HG03442 (cell line): ENCODE data around the gene PGAP3.

Experiments
- ATAC-seq: cut with Tn5 transposase; IDR thresholded peaks from one replicate; pipeline ENCODE4 v1.9.1; 2021; ENCODE audit warnings: mild to moderate bottlenecking, moderate library complexity; ENCODE audit not compliant: unreplicated experiment

PGAP3 gene

DNA sequence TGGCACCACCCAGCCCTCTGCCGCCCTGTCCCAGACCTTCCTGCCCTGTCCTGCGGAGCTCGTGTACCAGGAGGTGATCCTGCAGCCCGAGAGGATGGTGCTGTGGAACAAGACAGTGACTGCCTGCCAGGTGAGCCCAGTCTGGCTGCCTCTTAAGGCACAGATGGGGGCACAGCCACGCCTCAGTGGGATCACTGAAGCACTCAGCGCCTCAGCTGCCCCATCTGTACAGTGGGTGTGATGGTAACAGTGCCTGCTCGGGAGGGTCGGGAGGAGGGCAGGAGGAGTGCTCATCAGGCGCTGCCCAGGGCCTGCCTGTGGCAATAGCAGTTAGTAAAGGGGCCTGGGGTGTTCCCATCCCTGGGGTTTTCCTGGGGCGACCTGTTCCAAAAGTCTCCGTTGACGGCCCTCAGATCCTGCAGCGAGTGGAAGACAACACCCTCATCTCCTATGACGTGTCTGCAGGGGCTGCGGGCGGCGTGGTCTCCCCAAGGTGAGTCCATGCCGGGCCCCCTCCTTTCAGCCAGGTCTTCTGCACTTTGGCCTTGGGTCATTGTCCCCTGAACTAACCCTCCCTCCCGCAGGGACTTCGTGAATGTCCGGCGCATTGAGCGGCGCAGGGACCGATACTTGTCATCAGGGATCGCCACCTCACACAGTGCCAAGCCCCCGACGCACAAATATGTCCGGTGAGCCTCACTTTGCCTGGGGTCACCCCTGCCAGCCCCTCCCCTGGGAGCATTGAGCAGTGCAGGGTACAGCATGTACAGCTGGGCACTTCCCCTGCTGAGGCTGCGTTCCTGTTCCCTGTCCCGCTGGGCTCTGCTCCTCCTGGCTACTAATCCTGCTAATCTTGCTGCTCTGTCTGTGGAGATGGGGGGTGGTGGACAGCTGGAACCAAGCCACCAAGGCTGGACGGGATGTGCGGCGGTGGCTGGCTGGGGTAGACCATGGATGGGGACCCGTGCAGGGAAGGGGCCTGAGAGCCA lies 27.2 kb downstream of the PGAP3 start:
- ATAC-seq, result no peak

DNA sequence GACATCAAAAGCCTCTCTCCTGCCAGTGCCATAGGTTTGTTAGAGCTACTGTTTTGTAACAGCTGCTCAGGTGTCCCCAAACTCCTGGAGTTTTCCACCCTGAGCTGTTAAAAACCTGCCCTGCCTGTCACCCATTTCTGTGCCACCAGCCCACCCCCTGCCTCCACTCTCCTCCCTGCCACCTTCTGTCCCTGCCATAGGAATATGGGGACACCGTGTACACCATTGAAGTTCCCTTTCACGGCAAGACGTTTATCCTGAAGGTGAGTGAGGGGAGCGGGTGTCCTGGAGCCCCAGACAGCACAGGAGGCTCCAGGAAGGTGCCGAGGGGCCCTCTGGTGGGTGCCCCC lies 27.9 kb downstream of the PGAP3 start:
- no peak for ATAC-seq

DNA sequence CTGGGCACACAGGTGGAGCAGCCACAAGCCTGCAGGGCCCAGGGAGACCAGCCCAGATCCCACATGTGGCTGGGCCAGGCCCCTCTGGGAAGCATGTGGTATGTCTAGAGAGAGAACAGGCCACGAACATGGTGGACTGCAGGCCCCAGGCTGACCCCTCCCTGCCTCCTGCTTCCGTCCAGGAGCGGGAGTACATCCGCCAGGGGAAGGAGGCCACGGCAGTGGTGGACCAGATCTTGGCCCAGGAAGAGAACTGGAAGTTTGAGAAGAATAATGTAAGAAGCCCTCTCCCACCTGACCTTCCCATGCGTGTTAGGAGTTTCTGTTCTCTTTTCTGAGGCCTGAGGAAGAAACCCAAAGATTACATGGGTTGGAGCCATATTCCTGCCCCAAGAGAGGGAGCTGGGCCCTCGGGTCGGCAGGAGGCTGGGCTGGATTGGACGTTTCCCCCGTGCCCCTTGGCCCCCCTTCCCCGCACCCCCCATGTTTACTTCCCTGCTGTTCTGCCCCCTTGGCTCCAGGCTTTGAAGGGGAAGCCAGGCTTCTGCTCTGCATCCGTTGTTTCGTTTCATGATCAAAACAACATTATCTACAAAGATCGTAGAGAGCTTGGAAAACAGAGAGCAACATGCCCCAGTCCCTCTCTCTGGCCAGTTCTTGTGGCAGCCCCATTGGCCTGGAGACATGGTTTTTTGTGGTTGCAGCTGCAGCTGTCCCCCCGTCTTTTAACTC lies 28.4 kb downstream of the PGAP3 start:
- ATAC-seq, result no peak

DNA sequence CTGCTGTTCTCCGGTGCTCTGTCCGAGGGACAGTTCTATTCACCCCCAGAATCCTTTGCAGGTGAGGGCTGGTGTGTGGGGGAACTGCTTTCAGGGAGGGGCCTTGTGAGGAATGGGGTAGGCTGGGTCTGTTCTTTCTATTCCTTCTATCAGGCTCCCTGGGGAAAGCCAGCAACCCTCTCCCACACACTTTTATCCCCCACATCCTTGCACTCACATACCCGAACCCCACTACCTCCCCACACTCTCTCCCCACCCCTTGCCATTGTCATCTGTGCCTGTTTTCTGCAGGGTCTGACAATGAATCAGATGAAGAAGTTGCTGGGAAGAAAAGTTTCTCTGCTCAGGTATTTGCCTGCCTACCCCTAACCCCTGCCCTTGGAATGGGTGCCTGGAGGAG lies 29.1 kb downstream of the PGAP3 start:
- no peak for ATAC-seq

DNA sequence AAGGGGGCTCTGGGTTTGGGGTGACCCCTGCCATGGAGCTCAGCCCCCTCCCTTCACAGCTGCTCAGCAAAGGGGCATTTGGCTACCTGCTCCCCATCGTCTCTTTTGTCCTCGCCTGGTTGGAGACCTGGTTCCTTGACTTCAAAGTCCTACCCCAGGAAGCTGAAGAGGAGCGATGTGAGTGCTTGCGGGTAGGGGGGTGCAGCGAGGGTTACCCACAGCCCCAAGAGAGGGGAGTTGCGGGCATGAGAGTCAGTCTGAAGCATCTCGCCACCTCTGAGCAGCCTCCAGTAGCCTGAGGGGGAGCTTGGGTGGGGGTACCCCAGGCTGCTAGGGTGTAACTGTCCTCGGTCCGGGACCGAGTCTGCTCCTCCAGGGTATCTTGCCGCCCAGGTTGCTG lies 29.5 kb downstream of the PGAP3 start:
- no peak for ATAC-seq

DNA sequence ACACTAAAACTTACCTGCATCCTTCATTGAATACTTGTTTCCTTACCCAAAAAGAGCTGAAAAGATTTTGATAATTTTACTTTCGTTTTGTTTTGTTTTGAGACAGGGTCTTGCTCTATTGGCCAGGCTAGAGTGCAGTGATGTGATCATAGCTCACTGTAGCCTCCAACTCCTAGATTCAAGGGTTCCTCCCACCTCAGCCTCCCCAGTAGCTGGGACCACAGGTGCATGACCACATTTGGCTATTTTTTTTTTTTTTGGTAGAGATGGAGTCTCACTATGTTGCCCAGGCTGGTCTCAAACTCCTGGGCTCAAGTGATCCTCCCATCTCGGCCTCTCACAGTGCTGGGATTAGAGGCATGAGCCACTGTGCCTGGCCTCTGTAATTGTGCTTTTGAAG lies 32.8 kb downstream of the PGAP3 start:
- ATAC-seq, result no peak

DNA sequence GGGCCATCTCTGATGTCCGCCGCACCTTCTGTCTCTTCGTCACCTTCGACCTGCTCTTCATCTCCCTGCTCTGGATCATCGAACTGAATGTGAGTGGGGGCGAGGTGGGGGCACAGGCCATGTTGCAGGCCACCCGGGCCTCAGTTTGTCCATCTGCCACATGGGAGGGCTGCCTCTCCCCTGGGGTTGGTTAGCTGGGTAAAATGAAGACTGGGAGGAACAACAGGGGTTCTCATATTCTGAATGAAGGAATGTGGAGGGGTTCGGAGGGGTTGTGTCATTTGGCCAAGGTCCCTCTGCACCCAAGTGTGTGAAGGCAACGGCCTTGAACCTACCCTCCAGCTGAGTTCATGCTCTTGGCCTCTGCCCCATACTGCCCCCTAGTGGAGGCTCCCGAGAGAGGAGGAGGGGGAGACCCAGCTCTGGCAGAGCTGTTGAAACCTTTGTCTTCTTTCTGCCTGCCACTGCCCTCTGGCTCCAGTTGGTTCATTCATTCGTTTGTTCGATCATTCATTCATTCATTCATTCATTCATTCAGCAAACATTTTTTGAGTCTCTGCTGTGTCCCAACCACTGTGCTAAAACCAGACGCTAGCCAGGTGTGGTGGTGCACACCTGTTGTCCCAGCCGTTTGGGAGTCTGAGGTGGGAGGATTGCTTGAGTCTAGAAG lies 34.1 kb downstream of the PGAP3 start:
- no peak for ATAC-seq

DNA sequence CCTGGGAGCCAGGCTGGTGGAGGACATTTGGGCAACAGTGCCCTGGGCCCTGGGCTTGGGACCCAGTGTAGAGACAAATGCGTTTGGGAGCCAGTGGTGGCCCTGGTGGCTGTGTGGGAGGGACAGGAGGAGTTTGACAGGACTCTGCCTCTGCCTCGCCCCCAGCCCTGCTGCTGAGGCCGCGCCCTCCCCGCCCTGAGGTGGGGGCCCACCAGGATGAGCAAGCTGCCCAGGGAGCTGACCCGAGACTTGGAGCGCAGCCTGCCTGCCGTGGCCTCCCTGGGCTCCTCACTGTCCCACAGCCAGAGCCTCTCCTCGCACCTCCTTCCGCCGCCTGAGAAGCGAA lies 34.6 kb downstream of the PGAP3 start:
- ATAC-seq, result no peak

DNA sequence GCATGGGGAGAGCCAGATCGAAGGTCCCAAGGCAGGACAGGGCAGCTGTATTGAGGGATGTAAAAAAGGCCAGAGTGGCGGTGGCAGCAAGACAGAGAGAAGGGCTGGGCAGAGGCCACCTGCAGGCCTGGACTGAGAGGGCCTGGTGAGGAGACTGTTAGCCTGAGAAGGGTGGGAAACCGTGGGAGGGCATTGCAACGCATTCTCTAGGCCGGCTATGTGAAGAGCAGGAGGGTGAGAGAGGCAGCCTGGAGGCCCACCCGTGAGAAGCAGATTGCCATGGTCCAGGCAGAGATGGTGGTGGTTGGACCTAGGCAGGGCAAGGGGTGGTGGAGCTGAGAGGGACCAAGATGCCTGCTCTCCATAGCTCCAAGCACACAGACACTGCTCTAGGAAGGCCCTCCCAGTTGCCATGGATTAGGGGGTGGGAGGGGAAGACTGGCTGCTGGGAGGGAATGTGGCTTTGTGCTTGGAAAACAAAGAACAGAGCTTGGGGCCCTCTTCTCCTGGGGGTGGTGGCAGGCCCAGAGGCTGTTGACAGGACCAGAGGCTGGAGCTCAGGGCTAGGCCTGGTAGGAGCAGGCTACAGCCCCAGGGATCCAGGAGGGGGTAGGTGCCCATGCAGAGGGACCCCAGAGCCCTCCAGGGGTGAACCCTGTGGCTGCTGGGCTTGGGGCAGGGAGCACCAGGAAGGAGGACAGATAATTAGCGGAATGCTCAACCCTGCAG lies 35.1 kb downstream of the PGAP3 start:
- no peak for ATAC-seq

DNA sequence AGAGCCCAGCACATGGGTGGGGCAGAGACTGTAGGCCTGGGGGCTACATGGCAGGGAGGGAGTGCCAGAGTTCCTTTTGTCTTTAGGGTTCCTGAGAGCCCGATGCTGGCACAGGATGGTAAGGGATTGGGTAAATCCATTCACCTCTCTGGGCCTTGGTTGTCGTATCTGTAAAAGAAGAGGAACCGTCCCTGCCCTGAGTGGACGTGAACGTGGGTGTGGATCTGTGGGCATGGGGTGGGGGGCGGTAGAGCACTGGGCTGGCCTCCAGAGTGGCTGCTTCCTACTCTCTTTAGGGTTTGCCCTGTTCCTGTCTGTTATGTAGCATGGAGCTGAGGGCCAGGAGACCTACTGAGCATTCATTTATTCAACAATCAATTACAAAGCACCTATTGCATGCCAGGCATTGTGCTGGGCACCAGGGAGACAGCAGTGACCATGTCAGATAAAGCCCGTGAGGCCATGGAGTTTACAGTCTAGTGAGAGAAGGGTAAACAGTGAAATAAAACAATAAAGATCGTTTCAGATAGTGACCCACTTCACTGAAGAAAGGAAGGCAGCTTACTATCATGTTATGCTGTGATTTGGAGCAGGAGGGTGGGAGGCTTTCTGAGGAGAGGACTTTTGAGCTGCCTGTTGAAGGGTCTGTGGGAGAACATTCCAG lies 35.8 kb downstream of the PGAP3 start:
- ATAC-seq, result no peak

DNA sequence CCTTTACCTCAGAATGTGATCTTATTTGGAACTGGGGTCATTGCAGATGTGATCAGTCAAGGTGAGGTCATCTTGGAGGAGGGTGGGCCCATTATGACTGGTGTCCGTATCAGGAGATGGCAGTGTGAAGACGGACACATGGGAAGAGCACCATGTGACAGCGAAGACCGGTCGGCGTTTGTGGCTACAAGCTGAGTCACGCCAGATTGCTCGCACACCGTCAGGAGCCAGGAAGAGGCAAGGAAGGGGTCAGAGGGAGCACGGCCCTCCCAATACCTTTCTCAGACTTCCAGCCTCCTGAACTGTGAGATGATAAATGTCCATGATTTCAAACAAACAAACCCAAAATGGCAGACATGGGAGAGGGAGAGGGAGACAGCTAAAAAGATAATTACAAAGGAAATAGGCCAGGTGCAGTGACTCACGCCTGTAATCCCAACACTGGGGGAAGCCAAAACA lies 37.7 kb downstream of the PGAP3 start:
- no peak for ATAC-seq

DNA sequence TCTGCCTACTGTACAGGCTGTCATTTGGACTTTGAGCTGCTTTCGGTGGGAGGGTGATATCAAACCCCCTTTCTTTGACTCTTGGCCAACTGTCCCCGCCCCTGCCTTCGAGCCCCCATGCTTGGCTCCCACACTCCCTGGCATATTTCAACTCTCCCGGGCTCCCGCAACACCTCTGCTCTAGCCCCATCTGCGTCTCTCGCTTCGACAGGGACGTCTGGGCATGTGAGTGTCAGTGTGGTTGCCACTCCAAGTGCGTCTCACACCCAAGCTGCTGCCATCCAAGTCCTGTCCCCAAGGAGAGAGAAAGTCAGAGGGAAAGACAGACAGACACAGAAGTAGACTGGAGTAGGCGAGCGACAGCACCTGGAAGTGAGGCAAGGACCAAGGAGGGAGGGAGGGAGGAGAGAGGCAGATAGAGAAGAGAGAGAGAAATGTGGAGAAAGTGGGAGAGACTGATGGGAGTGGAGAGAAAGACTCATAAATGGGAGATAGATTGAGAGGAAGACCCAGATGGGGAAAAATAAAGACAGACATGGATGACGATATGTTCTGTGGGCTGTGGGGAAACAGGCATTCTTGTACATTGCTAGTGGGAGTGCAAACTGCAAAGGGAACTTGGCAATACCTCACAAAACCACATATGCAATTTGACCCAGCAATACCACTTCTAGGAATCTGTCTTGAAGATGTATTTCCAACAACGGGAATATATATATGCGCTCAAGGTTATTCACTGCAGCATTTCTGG lies 39.1 kb downstream of the PGAP3 start:
- ATAC-seq, result no peak

DNA sequence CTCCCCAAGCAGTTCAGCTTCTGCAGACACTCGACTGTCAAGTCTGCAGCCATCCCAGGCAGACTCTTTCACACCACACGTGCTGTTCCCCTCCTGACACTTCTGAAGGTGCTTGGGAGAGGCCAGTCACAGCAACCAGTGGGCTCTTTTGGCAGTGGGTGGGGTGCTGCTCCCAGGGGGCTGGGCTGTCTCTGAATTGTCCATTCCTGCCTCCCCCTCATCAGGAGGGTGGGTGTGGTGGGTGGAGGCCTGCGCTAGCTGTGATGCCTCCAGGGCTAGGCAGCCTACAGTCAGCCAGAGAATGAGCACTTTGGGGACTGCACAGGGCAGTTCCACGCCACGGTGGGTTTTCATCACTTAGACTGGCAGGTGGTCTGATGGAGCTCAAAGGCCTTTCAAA lies 40.6 kb downstream of the PGAP3 start:
- no peak for ATAC-seq

DNA sequence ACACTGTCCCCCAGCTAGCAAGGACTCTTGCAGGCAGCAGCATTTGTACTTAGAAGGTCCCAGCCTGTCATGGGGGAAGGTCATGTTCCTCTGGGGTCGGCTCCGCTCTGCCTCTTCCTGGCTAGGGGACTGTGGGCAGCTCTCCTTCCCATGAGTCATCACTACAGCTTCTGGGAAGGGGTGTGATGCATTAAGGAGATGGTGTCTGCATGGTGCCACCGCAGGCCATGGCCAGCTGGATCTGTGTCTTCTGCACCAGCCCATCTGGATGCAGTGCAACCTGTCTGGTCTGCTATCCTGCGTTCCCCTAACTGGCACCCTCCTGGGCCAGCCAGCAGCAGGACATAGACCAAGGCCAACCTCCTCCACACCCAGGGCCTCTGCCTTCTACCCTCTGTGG lies 44.6 kb downstream of the PGAP3 start:
- ATAC-seq, result no peak

DNA sequence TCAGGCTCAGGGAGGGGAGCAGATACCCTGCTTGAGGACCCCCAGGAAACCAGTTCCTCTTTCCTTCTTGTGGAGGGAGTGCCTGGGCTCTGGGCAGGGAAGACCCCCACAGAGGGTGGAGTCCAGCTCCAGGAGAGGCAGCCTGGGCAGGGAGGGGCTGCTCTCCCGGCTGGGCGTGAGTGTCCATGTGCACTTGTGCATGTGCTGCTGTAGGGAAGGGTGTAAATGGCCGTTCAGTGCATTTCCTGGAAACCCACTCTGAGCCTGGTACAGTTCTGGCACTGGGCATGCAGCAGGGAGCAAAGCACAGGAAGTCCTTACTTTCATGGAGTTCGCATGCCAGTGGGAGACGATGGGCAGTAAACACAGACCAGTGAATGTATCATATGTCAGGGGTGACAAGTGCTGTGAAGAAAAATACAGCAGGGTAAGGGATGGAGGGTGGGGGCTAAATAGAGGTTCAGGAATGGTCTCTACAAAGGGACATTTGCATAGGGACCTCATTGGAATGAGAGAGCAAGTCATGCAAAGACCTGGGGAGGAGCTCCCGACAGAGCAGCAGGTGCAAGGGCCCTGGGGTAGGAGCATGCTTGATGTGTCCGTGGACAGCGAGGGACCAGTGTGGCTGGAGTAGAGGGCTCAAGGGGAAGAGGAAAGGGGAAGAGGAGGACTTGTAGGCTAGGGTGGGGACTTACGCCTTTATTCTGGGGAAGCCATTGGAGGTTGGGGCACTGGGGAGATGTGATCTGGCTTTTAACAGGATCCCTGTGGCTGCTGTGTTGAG lies 45.4 kb downstream of the PGAP3 start:
- no peak for ATAC-seq

DNA sequence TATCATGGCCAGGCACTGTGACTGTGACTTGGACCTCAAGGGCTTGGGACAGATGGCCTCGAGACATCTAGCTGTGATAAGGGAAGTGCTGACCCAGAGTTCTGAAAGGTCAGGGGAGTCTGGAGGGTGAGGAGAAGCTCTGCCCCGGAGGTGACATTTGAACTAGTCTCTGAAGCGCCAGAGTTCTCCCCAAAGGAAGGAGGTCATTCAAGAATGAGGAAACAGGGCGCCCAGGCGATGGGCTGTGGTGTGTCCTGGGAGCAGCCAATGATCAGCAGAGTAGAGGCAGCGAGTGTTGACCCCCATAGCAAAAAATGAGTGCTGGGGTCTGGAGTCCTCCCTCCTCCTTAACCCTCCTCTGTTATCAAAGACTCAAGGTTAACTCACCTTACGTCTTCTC lies 46.0 kb downstream of the PGAP3 start:
- no peak for ATAC-seq

DNA sequence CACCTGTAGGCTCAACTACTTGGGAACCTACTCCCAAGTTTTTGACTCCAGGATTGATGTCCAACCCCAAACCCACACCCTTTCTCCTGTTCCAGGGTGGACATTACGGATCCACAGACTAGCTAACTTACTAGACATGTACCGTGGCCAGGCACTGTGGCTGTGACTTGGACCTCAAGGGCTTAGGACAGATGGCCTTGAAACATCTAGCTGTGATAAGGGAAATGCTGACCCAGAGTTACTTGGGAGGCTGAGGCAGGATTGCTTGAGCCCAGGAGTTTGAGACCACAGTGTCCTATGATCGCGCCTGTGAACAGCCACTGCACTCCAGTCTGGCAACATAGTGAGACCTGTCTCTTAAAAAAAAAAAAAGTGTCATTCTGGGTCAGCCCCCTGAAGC lies 46.8 kb downstream of the PGAP3 start:
- no peak for ATAC-seq

DNA sequence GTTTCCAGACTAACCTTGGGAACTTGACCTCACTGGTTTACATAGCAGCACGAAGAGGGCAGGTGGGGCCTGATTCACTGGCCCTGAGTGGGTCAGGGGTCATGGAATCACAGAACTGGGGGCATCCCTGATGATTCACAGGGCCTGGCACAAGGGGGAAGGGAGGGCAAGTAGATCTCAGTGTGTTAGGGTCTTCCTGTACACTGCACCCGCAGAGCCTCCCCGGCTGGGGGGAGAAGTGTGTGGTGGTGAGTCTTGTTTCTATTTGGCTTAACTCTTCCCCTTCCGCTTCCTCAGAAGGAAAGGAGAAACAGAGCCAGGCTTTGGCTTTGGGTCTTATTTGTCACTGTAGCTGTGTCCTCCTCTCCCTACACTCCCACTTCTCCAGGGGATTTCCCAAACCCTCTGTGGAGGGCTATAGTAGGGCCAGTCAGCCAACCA lies 47.2 kb downstream of the PGAP3 start:
- no peak for ATAC-seq
